Panc1 (cell line): Measurements from ENCODE around the gene SOHLH2. TPM values are rescaled to one million over a fixed set of nuclear protein-coding genes. Genes with fewer than 3 reads are reported as not detected.

Experiments used
- ATAC-seq: fragments of 200-7000 bp; cut with Tn5 transposase; 2 replicates; pipeline ENCODE4 v1.9.1; 2020; ENCODE audit warnings: mild to moderate bottlenecking, moderate library complexity
- BruUV-seq: library from RNA; stranded (reverse); fragments of 400-500 nt; replicated peaks from 2 replicates; lab custom pipeline; 2021; lab: Mats Ljungman, UMichigan
- CTCF ChIA-PET: fragments of 300-600 bp; sonication (Branson Sonifier 250); formaldehyde crosslinking; loops from one replicate; lab custom pipeline; 2022; ENCODE audit warnings: antibody characterized with exemption; lab: Charles Lee
- POLR2A ChIA-PET: fragments of 300-600 bp; sonication (Branson Sonifier 250); formaldehyde crosslinking; loops from one replicate; lab custom pipeline; 2022; ENCODE audit warnings: antibody characterized with exemption; lab: Charles Lee
- DNase-seq: peaks from one replicate; pipeline ENCODE4 v3.0.0-alpha.2; 2010; ENCODE audit warnings: low read depth, low spot score
- H3K27ac ChIP-seq: 2 replicates; pipeline ENCODE4 v1.5.1; 2011; ENCODE audit warnings: mild to moderate bottlenecking, low read length, inconsistent platforms
- H3K27me3 ChIP-seq: fragments of 200-500 bp; sonication (Bioruptor generic); 2 replicates; pipeline ENCODE4 v1.6.0; 2014; ENCODE audit warnings: low read length, inconsistent platforms; ENCODE audit not compliant: control insufficient read depth, insufficient read depth
- H3K36me3 ChIP-seq: fragments of 200-500 bp; sonication (Bioruptor generic); 2 replicates; pipeline ENCODE4 v1.5.1; 2014; ENCODE audit warnings: inconsistent platforms, mild to moderate bottlenecking, low read length, moderate library complexity; ENCODE audit not compliant: control insufficient read depth, insufficient read depth
- H3K4me1 ChIP-seq: 2 replicates; pipeline ENCODE4 v1.5.1; 2011; ENCODE audit warnings: inconsistent platforms, mild to moderate bottlenecking, low read length, moderate library complexity; ENCODE audit not compliant: control insufficient read depth, insufficient read depth
- H3K4me3 ChIP-seq, 2 experiments: 2 replicates each; pipeline ENCODE4 v1.5.1; 2011 to 2012; ENCODE audit warnings: low read depth in 2 of 2, low read length in 2 of 2, mild to moderate bottlenecking in 2 of 2, inconsistent platforms in 1 of 2, moderate library complexity in 1 of 2
- H3K9me3 ChIP-seq: fragments of 200-500 bp; sonication (Bioruptor generic); 2 replicates; pipeline ENCODE4 v1.5.1; 2014; ENCODE audit warnings: low read depth, mild to moderate bottlenecking, inconsistent platforms, low read length, moderate library complexity; ENCODE audit not compliant: control insufficient read depth, insufficient read depth
- CTCF ChIP-seq: fragments of 450-650 bp; IDR thresholded peaks from 2 replicates; pipeline ENCODE4 v1.5.1; 2017; ENCODE audit warnings: mild to moderate bottlenecking
- POLR2AphosphoS5 ChIP-seq: IDR thresholded peaks from 2 replicates; pipeline ENCODE4 v1.6.1; 2012; ENCODE audit warnings: mild to moderate bottlenecking, low read depth, low read length, moderate library complexity
- SIN3A ChIP-seq: IDR thresholded peaks from 2 replicates; pipeline ENCODE4 v1.6.1; 2012; ENCODE audit warnings: low read depth, mild to moderate bottlenecking, low read length, moderate library complexity, borderline replicate concordance; ENCODE audit not compliant: insufficient read depth
- TCF7L2 ChIP-seq: IDR thresholded peaks from 2 replicates; pipeline ENCODE4 v1.6.1; 2011; ENCODE audit warnings: mild to moderate bottlenecking, low read depth, low read length, inconsistent platforms
- in situ Hi-C: cut with HindIII; loops from 2 replicates; pipeline ENCODE4 v1.10.0; 2016; ENCODE audit warnings: low sequenced_read_pairs, low pct_unique_long_range_greater_than_20kb
- intact Hi-C: fragments of 100-400 bp; cut with micrococcal nuclease; formaldehyde crosslinking; loops from one replicate; pipeline ENCODE4 v1.10.0; 2022; ENCODE audit not compliant: unreplicated experiment
- total RNA-seq: library from RNA; stranded (reverse); gene quantifications from one replicate; pipeline ENCODE4 v1.2.1, GENCODE V29; 2021; ENCODE audit not compliant: unreplicated experiment
- TF ChIP-seq, protein P1 (sequence below), 2 experiments: IDR thresholded peaks; 2 replicates each; pipeline ENCODE4 v1.6.1; 2011 to 2012; ENCODE audit warnings: low read depth in 2 of 2, control low read depth in 1 of 2, low read length in 1 of 2, mild to moderate bottlenecking in 1 of 2, moderate library complexity in 1 of 2; ENCODE audit not compliant: insufficient read depth in 1 of 2

Gene SOHLH2
- total RNA-seq, 1 experiment from 2014 or later: 0.08 TPM

- Histone ChIP-seq H3K4me1 (no peaks in the 10 kb centered on the region), H3K9me3 (no peaks in the 10 kb centered on the region), H3K27ac (no peak overlapping the region), H3K36me3 (no peaks in the 10 kb centered on the region), H3K27me3 (no peaks in the 10 kb centered on the region), H3K4me3 (no peak overlapping the region)
- ATAC-seq: no peak
- TF ChIP-seq, protein P1, sequence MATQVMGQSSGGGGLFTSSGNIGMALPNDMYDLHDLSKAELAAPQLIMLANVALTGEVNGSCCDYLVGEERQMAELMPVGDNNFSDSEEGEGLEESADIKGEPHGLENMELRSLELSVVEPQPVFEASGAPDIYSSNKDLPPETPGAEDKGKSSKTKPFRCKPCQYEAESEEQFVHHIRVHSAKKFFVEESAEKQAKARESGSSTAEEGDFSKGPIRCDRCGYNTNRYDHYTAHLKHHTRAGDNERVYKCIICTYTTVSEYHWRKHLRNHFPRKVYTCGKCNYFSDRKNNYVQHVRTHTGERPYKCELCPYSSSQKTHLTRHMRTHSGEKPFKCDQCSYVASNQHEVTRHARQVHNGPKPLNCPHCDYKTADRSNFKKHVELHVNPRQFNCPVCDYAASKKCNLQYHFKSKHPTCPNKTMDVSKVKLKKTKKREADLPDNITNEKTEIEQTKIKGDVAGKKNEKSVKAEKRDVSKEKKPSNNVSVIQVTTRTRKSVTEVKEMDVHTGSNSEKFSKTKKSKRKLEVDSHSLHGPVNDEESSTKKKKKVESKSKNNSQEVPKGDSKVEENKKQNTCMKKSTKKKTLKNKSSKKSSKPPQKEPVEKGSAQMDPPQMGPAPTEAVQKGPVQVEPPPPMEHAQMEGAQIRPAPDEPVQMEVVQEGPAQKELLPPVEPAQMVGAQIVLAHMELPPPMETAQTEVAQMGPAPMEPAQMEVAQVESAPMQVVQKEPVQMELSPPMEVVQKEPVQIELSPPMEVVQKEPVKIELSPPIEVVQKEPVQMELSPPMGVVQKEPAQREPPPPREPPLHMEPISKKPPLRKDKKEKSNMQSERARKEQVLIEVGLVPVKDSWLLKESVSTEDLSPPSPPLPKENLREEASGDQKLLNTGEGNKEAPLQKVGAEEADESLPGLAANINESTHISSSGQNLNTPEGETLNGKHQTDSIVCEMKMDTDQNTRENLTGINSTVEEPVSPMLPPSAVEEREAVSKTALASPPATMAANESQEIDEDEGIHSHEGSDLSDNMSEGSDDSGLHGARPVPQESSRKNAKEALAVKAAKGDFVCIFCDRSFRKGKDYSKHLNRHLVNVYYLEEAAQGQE (IDR thresholded peaks at IDR 0.05; ENCODE audit: insufficient read depth in 1 of 2, low read depth in 2 of 2, low read length in 1 of 2): no peak
- TF ChIP-seq POLR2AphosphoS5 (no peak), SIN3A (no peak), TCF7L2 (no peak), CTCF (no peak)
- CTCF ChIA-PET: no interaction called here
- POLR2A ChIA-PET: no interaction called here
- in situ Hi-C loops (no loop called here), intact Hi-C loops (no loop called here)
- DNase-seq: no peak
- BruUV-seq: no TSS peak
These were observed 82.4 kb downstream of the SOHLH2 start for GRCh38 chr13:36131931-36132297.

DNA sequence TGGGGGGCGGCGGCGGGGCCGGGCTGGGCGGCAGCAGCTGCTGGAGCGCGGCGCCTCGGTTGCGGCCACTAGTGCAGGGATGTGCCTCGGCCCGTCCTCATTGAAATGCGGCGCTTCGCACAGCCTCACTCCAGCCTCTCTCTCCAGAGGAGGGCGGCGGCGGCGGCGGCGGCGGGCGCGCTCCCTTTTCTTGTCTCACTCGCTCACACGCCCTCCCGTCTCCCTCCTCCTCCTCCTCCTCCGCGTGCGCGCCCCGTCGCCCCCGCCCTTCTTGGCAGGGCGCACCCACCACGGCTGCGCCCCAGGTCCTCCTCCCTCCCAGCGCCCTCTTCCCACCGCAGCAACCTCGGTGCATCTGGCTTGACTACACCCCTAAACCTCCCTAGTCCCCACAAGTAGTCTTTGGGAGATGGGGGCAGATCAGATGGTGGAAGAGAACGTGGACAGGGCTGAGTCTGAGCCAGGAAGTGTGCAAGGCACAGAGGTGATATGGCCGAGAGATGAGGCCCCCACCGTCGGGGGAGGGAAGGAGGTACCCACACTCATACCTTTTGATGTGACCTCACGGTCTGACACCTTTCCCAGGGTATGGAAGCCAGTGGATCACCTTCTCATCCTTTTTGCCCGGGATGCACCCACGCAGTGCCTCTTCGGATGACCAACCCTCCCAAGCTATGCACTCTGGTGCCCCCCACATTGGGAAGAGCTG, 83.0 kb downstream of the SOHLH2 start, which contains the start of gene DCLK1:
DCLK1 (minus strand) TSS at position 161 of the 709 bp plus-strand sequence.
- TF ChIP-seq SIN3A (no peak), POLR2AphosphoS5 (no peak), TCF7L2 (no peak), CTCF (no peak)
- TF ChIP-seq, protein P1 (IDR thresholded peaks at IDR 0.05; ENCODE audit: insufficient read depth in 1 of 2, low read depth in 2 of 2, low read length in 1 of 2): no peak
- Histone ChIP-seq H3K4me1 (no peaks in the 10 kb centered on the region), H3K27me3 (no peaks in the 10 kb centered on the region), H3K36me3 (no peaks in the 10 kb centered on the region), H3K9me3 (no peaks in the 10 kb centered on the region), H3K27ac (no peak within 1 kb of the TSS), H3K4me3 (peak within 1 kb of the TSS in 1 of 2 experiments; percentile 30; a peak in 1 of 4 replicates)
- ChIA-PET POLR2A (no interaction called here), CTCF (no interaction called here)
- in situ Hi-C loops (no loop called here), intact Hi-C loops (no loop called here)
- no peak for DNase-seq
- ATAC-seq: peak; percentile 17; the same call in 1 of the 2 replicates
- BruUV-seq: no TSS peak
